GM21381 (cell line): ENCODE data around the gene DPPA2.
"Not testable (repeated sequence)": the region's sequence is repeated elsewhere in the genome, so short reads cannot be mapped to it uniquely, and the experiment has no call there.

Experiments used
- ATAC-seq: cut with Tn5 transposase; IDR thresholded peaks from one replicate; pipeline ENCODE4 v1.9.1; 2021; ENCODE audit warnings: mild to moderate bottlenecking, moderate library complexity; ENCODE audit not compliant: unreplicated experiment

The DPPA2 gene, protein sequence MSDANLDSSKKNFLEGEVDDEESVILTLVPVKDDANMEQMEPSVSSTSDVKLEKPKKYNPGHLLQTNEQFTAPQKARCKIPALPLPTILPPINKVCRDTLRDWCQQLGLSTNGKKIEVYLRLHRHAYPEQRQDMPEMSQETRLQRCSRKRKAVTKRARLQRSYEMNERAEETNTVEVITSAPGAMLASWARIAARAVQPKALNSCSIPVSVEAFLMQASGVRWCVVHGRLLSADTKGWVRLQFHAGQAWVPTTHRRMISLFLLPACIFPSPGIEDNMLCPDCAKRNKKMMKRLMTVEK

DNA sequence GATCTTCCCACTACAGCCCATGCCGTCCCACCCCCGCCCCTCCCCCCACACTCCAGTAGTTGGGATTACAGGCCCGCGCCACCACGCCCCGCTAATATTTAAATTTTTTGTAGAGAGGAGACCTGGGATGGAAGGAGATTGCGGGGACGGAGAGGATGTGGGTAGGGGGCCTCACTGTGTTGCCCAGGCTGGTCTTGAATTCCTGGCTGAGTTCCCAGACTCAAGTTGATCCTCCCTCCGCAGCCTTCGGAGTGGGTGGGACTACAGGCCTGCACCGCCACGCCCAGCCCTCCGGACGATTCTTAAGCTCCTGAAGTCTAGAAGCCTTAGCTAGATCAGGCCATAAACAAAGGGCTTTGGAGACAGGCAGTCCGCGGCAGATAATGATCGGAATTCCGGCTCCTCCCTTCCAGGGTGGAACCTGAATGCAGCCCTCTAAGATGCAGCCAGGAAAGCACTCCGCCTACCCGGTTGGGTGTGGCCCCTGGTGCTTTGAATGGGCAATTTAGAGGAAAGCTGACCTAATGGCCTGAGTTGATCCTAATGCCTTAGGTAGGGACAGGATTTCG lies at the start of gene DPPA2:
Gene DPPA2 (minus strand): TSS at position 356 of the 569 bp plus-strand sequence. CDS start 1,975 bp downstream, outside the sequence.
- ATAC-seq, result no peak

GRCh38 chr3:109364088-109364487 lies 47.8 kb upstream of the DPPA2 start:
- no peak for ATAC-seq

DNA sequence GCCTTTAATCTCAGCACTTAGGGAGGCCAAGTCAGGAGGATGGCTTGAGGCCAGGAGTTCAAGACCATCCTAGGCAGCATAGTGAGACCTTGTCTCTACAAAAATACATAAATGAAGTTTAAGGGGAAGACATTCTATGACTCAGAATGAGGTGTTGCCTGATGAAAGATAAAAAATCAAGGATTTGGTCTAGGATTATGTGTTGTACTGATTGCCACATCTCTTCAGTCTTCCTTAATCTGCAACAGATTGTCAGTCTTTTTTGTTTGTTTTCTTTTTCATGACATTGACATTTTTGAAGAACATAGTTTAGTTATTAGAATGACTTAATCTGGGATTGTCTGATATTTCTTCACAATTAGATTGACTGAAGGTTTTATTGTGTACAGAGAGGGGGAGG lies 47.3 kb upstream of the DPPA2 start:
- ATAC-seq, result no peak

GRCh38 chr3:109362823-109363222 lies 46.5 kb upstream of the DPPA2 start:
- ATAC-seq, result no peak

GRCh38 chr3:109358809-109359208 lies 42.5 kb upstream of the DPPA2 start:
- ATAC-seq, result not testable (repeated sequence)

GRCh38 chr3:109356442-109357155 lies 40.3 kb upstream of the DPPA2 start:
- no peak for ATAC-seq

DNA sequence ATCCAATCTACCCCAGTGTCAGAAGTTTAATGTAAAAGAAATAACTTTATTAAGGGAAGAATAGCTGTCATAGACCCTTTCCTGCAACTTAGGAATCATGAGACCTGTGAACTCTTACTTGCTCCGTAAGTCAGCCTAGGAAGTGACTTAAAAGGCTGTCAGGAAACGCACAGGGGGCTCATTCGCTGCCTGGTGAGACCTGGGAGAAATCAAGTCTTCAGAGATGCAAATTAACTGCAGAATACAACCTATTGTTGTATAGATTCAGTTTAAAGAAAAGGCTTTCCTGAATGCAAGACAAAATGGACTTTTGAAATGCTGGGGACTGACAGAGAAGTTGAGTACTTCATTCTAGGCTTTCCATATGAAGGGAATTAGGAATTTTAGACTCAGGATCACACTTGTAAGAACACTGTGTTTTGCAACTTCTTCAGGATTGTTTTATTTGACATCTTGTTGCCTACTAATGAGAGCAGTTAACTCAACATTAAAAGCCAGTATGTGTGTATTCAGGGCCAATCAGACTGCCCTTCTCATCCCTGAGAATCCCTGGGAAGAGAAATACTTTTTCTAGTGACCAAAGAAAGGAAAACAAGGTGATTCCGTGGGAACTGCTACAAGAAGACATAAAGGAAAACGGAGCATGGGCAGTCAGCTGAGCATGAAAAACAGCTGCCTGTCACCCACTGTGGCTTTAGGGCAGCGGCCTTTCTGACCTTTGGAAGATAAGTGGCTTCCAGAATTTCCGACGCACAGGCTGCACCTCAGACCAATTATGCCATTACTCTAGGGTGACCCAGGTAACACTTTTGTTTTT lies 39.5 kb upstream of the DPPA2 start:
- no peak for ATAC-seq

- ATAC-seq, result no peak
Observed at GRCh38 chr3:109353057-109353456, 36.7 kb upstream of the DPPA2 start.

DNA sequence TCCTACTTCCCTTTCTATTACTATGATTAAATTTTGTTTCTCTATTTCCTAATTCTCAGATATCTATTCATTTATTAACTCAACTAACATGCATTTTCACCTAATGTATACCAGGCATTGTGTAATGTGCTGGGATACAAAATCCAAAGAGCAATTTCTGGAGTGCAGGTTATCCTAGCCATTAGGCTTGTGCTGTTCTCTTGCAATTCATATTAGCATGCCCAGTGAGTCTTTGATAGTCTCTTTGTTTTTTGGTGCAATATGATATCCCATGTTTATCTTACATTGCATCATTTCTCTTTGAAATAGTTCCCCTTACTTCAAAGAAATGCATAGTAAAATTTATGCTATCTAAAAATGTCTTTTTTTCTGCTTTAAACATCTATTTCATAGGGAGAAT lies 34.9 kb upstream of the DPPA2 start:
- no peak for ATAC-seq

GRCh38 chr3:109346770-109347295 lies 30.5 kb upstream of the DPPA2 start:
- no peak for ATAC-seq

GRCh38 chr3:109346099-109346498 lies 29.8 kb upstream of the DPPA2 start:
- no peak for ATAC-seq

- ATAC-seq, result no peak
Observed at GRCh38 chr3:109339714-109340648, 23.7 kb upstream of the DPPA2 start.

DNA sequence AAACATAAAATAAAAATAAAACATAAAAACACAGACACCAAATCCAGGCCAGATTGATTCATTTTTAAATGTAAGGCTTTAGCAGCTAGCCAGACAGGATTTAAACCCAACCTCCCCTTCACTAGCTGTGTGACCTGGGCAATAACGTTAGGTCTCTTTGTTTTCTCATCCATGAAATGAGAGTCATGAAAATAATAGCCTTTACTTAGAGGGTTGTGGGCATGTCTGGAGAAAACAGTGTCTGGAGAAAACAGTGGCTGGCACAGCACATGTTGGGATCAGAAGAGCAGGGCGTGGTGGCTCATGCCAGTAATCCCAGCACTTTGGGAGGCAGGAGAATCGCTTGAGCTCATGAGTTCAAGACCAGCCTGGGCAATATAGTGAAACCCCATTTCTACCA lies 22.9 kb upstream of the DPPA2 start:
- ATAC-seq, result no peak

- ATAC-seq, result no peak
Observed at GRCh38 chr3:109338322-109338721, 22.0 kb upstream of the DPPA2 start.

DNA sequence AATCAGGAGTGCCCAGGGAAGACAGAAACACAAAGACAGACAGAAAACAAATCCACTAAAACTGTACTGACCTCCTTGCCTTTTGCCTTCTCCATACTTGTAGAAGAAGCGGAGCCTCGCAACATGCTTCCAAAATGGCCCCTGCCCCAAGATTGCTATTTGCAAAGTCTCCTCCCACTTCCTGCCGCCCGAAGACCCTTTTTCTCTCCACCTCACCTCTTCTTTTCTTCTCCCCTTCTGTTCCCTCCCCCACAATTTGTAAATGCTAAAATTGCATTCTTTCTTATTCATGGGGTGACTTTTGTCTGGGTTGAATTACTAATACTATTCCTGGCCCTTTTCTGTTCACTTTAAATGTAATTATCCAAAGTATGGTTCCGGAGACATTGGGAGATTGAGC lies 21.1 kb upstream of the DPPA2 start, which contains the start of gene DPPA4:
Gene DPPA4 (minus strand): TSS at position 154 of the 400 bp plus-strand sequence. CDS start 29 bp downstream, at position 125.
- no peak for ATAC-seq

- no peak for ATAC-seq
Observed at GRCh38 chr3:109336291-109336861, 20.1 kb upstream of the DPPA2 start.

GRCh38 chr3:109334572-109334971 lies 18.3 kb upstream of the DPPA2 start:
- ATAC-seq, result no peak

DNA sequence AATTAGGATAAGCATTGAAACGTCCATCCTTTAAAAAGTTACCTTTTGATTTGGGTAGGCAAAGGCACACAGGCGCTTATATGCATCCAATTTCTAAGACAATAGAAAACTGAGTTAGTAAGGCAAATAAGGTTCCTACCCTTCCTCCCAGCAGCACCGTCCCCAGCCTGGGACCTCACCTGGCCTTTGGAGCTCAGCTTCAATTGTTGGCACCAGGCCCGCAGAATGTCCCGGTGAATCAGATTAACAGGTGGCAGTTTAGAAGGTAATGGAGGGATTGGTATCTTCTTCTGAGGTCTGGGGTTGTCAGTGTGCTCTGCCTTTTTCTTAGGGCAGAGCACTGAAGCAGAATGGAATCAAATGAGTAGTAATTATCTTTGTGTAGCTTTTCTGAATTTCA lies 15.4 kb upstream of the DPPA2 start:
- no peak for ATAC-seq

- no peak for ATAC-seq
Observed at GRCh38 chr3:109330405-109330804, 14.1 kb upstream of the DPPA2 start.
